ENCODE data around the gene IL4R.

GRCh38 chr16:27394516-27394915 lies 80.7 kb downstream of the IL4R start:
- TF ChIP-seq CTCF (conservative IDR thresholded peaks at IDR 0.05 in 1 of 2, IDR thresholded peaks at IDR 0.05 in 1 of 2; ENCODE audit: low read depth in 1 of 2, low read length in 2 of 2) (no peak), EZH2 (IDR thresholded peaks at IDR 0.05; ENCODE audit: low read length, missing control alignments) (no peak)

Data from fibroblast of lung (primary cell).